GM12875 (cell line): ENCODE data around the gene CGREF1.
"Not testable (repeated sequence)": the region's sequence is repeated elsewhere in the genome, so short reads cannot be mapped to it uniquely, and the experiment has no call there.

ENCODE experiments used
- H3K4me3 ChIP-seq: one replicate; pipeline ENCODE4 v1.5.1; 2011; ENCODE audit warnings: low read depth, low read length, control low read depth
- TF ChIP-seq, protein P1 (sequence below): IDR thresholded peaks from 2 replicates; pipeline ENCODE4 v1.5.1; 2011; ENCODE audit warnings: low read depth, mild to moderate bottlenecking, control low read depth, inconsistent platforms, low read length, moderate library complexity, borderline replicate concordance; ENCODE audit not compliant: insufficient read depth

CGREF1 gene

DNA sequence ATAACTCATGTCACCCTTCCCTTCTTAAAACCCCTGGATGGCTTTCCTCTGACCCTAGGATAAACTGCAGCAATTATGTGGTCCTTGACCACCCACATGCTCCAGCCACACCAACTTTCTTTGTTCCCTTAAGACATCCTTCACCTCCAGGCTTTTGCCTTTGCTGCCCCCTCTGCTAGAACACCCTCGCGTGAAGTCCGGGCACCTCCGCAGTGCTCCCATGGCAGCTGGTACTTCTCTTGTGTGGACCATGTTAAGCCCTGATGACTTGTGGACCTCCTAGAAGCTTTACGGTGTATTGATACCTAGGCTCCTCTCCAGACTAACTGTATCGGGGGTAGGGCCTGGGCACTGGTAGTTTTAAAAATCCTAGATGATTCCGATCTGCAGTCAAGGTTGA lies 3.9 kb upstream of the CGREF1 start:
- TF ChIP-seq, protein P1, sequence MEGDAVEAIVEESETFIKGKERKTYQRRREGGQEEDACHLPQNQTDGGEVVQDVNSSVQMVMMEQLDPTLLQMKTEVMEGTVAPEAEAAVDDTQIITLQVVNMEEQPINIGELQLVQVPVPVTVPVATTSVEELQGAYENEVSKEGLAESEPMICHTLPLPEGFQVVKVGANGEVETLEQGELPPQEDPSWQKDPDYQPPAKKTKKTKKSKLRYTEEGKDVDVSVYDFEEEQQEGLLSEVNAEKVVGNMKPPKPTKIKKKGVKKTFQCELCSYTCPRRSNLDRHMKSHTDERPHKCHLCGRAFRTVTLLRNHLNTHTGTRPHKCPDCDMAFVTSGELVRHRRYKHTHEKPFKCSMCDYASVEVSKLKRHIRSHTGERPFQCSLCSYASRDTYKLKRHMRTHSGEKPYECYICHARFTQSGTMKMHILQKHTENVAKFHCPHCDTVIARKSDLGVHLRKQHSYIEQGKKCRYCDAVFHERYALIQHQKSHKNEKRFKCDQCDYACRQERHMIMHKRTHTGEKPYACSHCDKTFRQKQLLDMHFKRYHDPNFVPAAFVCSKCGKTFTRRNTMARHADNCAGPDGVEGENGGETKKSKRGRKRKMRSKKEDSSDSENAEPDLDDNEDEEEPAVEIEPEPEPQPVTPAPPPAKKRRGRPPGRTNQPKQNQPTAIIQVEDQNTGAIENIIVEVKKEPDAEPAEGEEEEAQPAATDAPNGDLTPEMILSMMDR = no peak
- H3K4me3 ChIP-seq = no peak overlapping the region

DNA sequence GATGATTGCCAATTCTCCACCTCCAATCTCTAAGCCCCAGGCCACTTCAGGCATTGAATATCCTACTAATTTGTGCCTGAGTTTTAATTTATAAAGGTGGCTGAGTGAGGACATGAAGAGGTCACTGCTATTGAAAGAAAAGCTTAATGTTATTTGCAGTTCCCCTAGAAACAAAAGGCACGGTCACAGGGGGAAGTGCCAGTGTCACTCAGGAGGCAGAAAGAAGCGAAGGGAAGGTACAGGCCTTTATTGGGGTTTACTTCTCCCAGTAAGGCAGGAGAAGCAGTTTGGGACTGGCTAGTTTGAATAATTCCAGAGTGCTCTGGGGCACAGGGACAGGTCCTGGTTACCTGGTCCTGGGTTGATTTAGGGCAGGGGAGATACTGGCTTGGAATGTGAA lies 3.0 kb upstream of the CGREF1 start:
- H3K4me3 ChIP-seq = no peak overlapping the region
- TF ChIP-seq, protein P1 = no peak

DNA sequence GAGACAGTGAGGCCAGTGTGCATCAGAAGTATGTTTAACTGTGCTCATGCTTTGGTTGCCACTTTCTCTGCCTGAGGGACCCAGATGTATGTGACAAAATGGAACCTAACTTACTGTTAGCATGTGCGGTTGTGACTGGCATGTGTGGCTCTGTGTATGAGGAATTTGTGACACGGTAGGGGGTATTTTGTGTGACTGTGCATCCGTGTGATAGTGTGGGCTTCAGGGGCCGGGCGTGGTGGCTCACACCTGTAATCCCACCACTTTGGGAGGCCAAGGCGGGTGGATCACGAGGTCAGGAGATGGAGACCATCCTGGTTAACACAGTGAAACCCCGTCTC lies 372 bp upstream of the CGREF1 start:
- H3K4me3 ChIP-seq = not testable (repeated sequence)

DNA sequence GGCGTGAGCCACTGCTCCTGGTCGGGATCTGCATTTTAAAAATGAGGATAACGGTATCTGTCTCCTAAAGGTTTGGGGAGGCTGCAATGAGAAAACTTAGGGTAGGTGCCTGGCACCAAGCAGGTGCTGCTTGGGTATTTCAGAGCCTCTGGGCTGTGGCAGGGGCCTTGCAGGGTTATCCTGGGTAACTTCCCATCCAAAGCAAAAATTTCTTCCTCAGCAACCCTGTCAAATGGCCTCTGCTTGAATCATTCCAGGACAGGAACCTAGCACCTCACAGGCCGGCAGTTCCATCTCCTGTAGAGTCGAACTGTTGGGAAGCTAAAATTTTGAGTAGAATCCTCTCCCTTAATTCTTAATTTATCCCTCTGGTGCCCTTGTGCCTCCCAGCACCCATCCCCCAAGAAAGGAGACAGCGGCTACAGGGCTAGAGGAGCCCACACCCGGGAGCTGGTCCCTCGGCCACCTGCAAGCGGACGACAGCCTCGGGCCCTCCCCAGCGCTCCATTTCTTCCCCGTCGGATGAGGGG lies 868 bp downstream of the CGREF1 start:
- H3K4me3 ChIP-seq = no peak overlapping the region
- TF ChIP-seq, protein P1 = no peak

DNA sequence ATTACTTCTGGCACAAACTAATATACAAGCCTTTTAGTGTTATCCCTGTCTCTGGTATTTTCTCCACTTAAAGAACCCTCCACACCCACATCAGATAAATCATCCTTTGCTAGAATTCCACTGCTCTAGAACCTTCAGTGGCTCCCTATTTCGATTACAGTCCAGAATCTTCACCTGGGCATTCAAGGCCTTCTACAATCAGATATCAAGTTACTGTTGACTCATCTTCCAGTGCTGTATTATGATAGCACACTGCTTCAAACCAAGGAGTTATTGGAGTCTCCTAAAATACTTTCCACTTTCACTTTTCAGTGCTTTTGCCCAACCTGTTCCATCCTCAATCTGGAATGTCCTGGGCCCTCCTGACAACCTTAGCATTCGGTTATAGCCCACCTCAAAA lies 3.4 kb downstream of the CGREF1 start:
- H3K4me3 ChIP-seq = no peak overlapping the region
- TF ChIP-seq, protein P1 = no peak

DNA sequence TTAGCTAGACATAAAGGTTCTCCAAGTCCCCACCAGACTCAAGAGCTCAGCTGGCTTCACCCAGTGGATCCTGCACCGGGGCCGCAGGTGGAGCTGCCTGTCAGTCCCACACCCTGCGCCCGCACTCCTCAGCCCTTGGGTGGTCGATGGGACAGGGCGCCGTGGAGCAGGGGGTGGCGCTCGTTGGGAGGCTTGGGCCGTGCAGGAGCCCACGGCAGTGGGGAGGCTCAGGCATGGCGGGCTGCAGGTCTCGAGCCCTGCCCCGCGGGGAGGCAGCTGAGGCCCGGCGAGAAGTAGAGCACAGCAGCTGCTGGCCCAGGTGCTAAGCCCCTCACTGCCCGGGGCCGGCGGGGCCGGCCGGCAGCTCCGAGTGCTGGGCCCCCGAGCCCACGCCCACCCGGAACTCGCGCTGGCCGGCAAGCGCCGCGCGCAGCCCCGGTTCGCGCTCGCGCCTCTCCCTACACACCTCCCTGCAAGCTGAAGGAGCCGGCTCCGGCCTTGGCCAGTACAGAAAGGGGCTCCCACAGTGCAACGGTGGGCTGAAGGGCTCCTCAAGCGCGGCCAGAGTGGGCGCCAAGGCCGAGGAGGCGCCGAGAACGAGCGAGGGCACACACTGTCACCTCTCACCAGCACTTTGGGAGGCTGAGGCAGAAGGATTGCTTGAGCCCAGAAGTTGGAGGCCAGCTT lies 7.4 kb downstream of the CGREF1 start:
- H3K4me3 ChIP-seq = not testable (repeated sequence)

DNA sequence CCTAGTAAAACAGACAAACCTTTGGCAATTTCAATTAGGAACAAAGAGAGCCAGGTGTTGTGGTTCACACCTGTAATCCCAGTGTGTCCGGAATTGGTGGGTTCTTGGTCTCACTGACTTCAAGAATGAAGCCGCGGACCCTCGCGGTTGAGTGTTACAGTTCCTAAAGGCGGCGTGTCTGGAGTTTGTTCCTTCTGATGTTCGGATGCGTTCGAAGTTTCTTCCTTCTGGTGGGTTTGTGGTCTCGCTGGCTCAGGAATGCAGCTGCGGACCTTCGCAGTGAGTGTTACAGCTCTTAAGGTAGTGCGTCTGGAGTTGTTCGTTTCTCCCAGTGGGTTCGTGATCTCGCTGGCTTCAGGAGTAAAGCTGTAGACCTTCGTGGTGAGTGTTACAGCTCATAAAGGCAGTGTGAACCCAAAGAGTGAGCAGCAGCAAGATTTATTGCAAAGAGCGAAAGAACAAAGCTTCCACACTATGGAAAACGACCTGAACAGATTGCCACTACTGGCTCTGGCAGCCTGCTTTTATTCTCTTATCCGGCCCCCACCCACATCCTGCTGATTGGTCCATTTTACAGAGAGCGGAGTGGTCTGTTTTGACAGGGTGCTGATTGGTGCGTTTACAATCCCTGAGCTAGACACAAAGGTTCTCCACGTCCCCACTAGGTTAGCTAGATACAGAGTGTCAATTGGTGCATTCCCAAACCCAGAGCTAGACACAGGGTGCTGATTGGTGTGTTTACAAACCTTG lies 8.2 kb downstream of the CGREF1 start:
- not testable (repeated sequence) for H3K4me3 ChIP-seq

DNA sequence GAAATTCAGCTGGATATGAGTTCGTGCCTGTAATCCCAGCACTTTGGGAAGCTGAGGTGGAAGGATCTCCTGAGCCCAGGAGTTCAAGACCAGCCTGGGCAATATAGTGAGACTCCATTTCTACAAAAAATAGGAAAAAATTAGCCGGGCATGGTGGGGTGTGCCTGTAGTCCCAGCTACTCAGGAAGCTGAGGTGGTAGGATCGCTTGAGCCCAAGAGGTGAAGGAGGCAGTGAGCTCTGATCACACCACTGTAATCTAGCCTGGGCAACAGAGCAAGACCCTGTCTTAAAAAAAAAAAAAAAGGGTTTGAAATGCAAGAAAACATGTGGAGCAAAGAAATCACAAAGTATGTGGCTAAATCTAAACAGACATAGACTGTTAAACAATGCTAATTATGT lies 9.8 kb downstream of the CGREF1 start:
- no peak overlapping the region for H3K4me3 ChIP-seq
- TF ChIP-seq, protein P1 = no peak
